Measurements from ENCODE around the gene GH2.

- TF ChIP-seq EZH2 (IDR thresholded peaks at IDR 0.05; ENCODE audit: insufficient read depth, poor library complexity, severe bottlenecking) = no peak
- TF ChIP-seq EZH2phosphoT487 (IDR thresholded peaks at IDR 0.05; ENCODE audit: insufficient read depth, low read depth) = no peak
Observed at GRCh38 chr17:63911041-63911635, 29.4 kb upstream of the GH2 start, which contains the start of gene CSHL1.
